Stimulated activated memory B cell treated with anti-CD40 and anti-IgM and Interleukin-4, amounts not matched to agents 10 μg/mL and 1 μg/mL and 100 μg/mL, for 72 hours (primary cell): ENCODE data around the gene MAPK10.
"Not testable (repeated sequence)": the region's sequence is repeated elsewhere in the genome, so short reads cannot be mapped to it uniquely, and the experiment has no call there.

Source experiments
- ATAC-seq: fragments of 150-1000 bp; cut with Tn5 transposase; 2 replicates; pipeline ENCODE4 v1.10.0; 2021
- H3K27ac Mint-ChIP-seq: one replicate; pipeline ENCODE4 v1.8.0; 2022; ENCODE audit warnings: mild to moderate bottlenecking, mixed read lengths
- H3K27me3 Mint-ChIP-seq: one replicate; pipeline ENCODE4 v1.8.0; 2022; ENCODE audit warnings: mixed read lengths
- H3K36me3 Mint-ChIP-seq: one replicate; pipeline ENCODE4 v1.8.0; 2022; ENCODE audit warnings: mixed read lengths
- H3K4me1 Mint-ChIP-seq: one replicate; pipeline ENCODE4 v1.8.0; 2022; ENCODE audit warnings: mixed read lengths
- H3K4me3 Mint-ChIP-seq: one replicate; pipeline ENCODE4 v1.8.0; 2022; ENCODE audit warnings: mild to moderate bottlenecking, moderate library complexity, mixed read lengths
- H3K9me3 Mint-ChIP-seq: one replicate; pipeline ENCODE4 v1.8.0; 2022; ENCODE audit warnings: mixed read lengths

Gene MAPK10

GRCh38 chr4:86221002-86221401 is 138.9 kb downstream of the MAPK10 start:
- Mint-ChIP-seq H3K4me1 (no peaks in the 10 kb centered on the region), H3K4me3 (no peak overlapping the region), H3K27ac (no peak overlapping the region), H3K36me3 (no peaks in the 10 kb centered on the region), H3K27me3 (no peaks in the 10 kb centered on the region), H3K9me3 (no peaks in the 10 kb centered on the region)
- ATAC-seq = no peak

DNA sequence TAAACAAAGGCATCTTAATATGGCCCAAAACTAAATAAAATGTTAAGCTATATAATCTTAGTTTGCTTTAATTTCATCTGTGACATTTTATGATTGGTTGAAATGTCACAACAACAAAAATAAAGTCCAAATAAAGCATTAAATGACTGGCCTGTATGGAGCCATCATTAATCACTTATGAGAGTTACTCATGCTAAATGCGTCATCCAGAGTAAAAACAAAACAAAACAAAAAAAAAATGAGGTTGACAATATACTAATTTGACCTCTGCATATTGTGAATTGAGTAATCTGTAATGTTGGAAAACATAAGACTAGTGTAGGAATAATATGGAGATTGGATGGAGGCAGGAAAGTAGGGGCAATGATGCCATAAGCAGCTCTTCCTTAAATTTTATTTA is 139.7 kb downstream of the MAPK10 start:
- no peaks in the 10 kb centered on the region for H3K36me3 Mint-ChIP-seq
- no peak overlapping the region for H3K4me3 Mint-ChIP-seq
- H3K9me3 Mint-ChIP-seq = no peaks in the 10 kb centered on the region
- ATAC-seq = no peak
- no peaks in the 10 kb centered on the region for H3K27me3 Mint-ChIP-seq
- H3K4me1 Mint-ChIP-seq = no peaks in the 10 kb centered on the region
- H3K27ac Mint-ChIP-seq = no peak overlapping the region

- H3K36me3 Mint-ChIP-seq = no peaks in the 10 kb centered on the region
- no peak overlapping the region for H3K4me3 Mint-ChIP-seq
- peaks cover 3% of the 10 kb centered on the region for H3K9me3 Mint-ChIP-seq
- ATAC-seq = no peak
- H3K27me3 Mint-ChIP-seq = no peaks in the 10 kb centered on the region
- no peak overlapping the region for H3K27ac Mint-ChIP-seq
- no peaks in the 10 kb centered on the region for H3K4me1 Mint-ChIP-seq
These were observed 140.9 kb downstream of the MAPK10 start for GRCh38 chr4:86218746-86219473.

DNA sequence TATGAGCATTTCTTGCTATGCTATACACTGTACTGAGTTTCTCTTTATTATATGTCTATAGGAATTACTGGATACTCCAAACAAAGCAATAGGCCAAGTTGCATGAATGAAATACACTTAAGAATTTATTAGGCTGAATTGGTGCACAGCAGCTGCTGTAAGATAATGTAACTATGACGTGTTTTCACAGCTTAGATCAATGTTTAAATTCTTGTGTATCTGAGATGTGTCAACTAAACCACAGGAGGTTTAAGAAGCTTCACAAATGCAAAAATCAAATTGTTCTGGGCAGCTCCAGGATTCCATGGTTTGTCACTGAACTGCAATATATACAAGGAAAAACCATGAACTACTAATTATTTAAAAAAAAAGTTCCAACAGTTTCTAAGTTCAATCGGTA is 156.7 kb downstream of the MAPK10 start:
- Mint-ChIP-seq H3K4me1 (no peaks in the 10 kb centered on the region), H3K27me3 (no peaks in the 10 kb centered on the region), H3K27ac (no peak overlapping the region), H3K9me3 (no peaks in the 10 kb centered on the region), H3K4me3 (no peak overlapping the region), H3K36me3 (no peaks in the 10 kb centered on the region)
- ATAC-seq = no peak

DNA sequence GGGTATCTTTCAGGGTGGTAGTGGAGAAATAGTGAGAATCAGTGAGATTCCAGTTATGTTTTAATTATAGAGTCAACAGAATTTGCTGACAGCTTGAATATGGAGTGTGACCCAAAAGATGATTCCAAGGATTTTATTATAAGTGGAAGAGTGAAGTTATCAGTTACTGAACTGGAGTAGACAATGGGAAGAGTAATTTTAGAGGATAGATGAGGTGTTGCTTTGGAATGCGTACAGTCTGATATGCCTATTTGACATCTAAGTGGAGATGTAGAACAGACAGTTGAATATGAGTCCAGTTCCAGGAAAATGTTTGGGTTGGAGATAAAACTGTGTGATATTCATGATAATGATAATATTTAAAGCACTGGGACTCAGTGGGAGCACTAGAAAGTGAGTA is 174.2 kb downstream of the MAPK10 start:
- H3K4me1 Mint-ChIP-seq = no peaks in the 10 kb centered on the region
- H3K27ac Mint-ChIP-seq = no peak overlapping the region
- H3K4me3 Mint-ChIP-seq = no peak overlapping the region
- no peaks in the 10 kb centered on the region for H3K27me3 Mint-ChIP-seq
- no peaks in the 10 kb centered on the region for H3K36me3 Mint-ChIP-seq
- ATAC-seq = no peak
- peaks cover 9% of the 10 kb centered on the region for H3K9me3 Mint-ChIP-seq

- no peak for ATAC-seq
- no peaks in the 10 kb centered on the region for H3K27me3 Mint-ChIP-seq
- H3K4me3 Mint-ChIP-seq = no peak overlapping the region
- no peak overlapping the region for H3K27ac Mint-ChIP-seq
- peaks cover 12% of the 10 kb centered on the region for H3K9me3 Mint-ChIP-seq
- H3K36me3 Mint-ChIP-seq = no peaks in the 10 kb centered on the region
- no peaks in the 10 kb centered on the region for H3K4me1 Mint-ChIP-seq
These were observed 175.0 kb downstream of the MAPK10 start for GRCh38 chr4:86184901-86185285.

DNA sequence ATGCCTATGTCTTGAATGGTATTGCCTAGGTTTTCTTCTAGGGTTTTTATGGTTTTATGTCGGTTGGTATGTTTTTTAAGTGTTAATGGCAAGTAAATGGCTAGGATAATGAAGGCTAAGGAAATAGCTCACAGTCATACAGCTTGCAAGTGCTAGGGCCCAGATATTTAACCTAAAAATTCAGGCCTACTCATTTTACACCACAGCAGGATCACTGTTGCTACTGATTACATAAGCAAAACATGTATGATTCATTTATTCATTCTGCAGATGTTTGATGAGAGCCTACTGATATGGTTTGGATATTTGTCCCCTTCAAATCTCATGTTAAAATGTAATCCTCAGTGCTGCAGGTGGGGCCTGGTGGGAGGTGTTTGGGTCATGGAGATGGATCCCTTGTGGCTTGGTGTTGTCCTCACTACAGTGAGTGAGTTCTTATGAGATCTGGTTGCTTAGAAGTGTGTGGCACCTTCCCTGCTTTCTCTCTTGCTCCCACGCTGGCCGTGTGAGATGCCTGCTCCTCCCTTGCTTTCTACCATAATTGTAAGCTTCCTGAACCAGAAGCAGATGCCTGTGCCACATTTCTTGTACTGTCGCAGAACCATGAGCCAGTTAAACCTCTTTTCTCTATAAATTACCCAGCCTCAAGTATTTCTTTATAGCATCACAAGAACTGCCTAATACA is 175.5 kb downstream of the MAPK10 start:
- Mint-ChIP-seq H3K36me3 (no peaks in the 10 kb centered on the region), H3K9me3 (peaks cover 11% of the 10 kb centered on the region), H3K4me3 (no peak overlapping the region), H3K27me3 (no peaks in the 10 kb centered on the region), H3K27ac (no peak overlapping the region), H3K4me1 (no peaks in the 10 kb centered on the region)
- no peak for ATAC-seq

DNA sequence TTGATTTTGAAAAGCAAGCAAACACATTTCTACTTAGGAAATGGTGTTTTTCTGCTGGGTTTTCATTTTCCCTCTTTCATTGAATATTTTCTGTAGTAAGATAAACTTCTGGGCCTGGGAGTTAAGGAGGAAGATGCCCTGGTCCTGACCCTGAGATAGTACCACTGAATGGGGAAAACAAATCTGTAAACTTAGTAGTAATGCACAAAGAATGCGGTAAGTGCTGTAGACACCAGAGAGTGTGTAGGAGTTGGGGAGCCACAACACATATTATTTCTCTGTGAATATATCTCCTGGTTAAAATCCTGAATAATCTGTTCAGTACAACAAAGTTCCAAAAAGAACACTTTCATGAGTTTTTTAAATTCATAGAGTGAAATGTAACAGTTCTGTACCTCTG is 178.3 kb downstream of the MAPK10 start:
- Mint-ChIP-seq H3K4me3 (no peak overlapping the region), H3K4me1 (no peaks in the 10 kb centered on the region), H3K9me3 (peaks cover 6% of the 10 kb centered on the region), H3K27me3 (no peaks in the 10 kb centered on the region), H3K27ac (no peak overlapping the region), H3K36me3 (no peaks in the 10 kb centered on the region)
- no peak for ATAC-seq

- no peak for ATAC-seq
- H3K36me3 Mint-ChIP-seq = no peaks in the 10 kb centered on the region
These were observed 181.6 kb downstream of the MAPK10 start for GRCh38 chr4:86178211-86178610.

GRCh38 chr4:86174506-86174905 is 185.3 kb downstream of the MAPK10 start:
- H3K9me3 Mint-ChIP-seq = peaks cover 2% of the 10 kb centered on the region
- H3K36me3 Mint-ChIP-seq = no peaks in the 10 kb centered on the region
- H3K4me3 Mint-ChIP-seq = no peak overlapping the region
- H3K27me3 Mint-ChIP-seq = no peaks in the 10 kb centered on the region
- ATAC-seq = no peak
- no peak overlapping the region for H3K27ac Mint-ChIP-seq
- no peaks in the 10 kb centered on the region for H3K4me1 Mint-ChIP-seq

More at GRCh38 chr4:86178211-86178610, 181.6 kb downstream of the MAPK10 start:
- Mint-ChIP-seq H3K9me3 (peaks cover 8% of the 10 kb centered on the region), H3K4me1 (no peaks in the 10 kb centered on the region), H3K4me3 (no peak overlapping the region), H3K27ac (no peak overlapping the region), H3K27me3 (no peaks in the 10 kb centered on the region)

DNA sequence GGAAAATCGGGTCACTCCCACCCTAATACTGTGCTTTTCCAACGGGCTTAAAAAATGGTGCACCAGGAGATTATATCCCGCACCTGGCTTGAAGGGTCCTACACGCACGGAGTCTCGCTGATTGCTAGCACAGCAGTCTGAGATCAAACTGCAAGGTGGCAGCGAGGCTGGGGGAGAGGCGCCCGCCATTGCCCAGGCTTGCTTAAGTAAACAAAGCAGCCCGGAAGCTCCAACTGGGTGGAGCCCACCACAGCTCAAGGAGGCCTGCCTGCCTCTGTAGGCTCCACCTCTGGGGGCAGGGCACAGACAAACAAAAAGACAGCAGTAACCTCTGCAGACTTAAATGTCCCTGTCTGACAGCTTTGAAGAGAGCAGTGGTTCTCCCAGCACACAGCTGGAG is 191.5 kb downstream of the MAPK10 start:
- H3K4me1 Mint-ChIP-seq, ATAC-seq, H3K36me3 Mint-ChIP-seq, H3K27ac Mint-ChIP-seq, H3K4me3 Mint-ChIP-seq, H3K9me3 Mint-ChIP-seq: not testable (repeated sequence)
- H3K27me3 Mint-ChIP-seq = peaks cover 10% of the 10 kb centered on the region

DNA sequence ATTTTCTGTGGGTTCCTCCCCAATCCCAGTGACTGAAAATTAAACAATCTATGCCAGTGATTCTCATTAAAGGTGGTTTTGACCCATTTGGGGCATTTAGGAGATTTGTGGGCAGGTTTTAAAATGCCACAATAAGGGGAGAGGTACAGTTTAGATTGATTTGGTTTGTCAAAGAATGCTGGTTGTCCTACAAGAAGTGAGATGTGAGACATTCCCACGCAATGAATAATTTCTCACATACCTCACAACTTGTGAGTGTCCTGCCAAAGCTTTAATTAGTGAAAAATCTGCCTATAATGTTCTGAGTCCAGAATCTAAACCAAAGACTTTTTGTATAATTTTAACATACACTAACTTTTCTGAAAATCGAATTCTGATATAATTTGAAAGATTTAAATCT is 199.4 kb downstream of the MAPK10 start:
- Mint-ChIP-seq H3K36me3 (no peaks in the 10 kb centered on the region), H3K27me3 (no peaks in the 10 kb centered on the region), H3K4me3 (no peak overlapping the region), H3K4me1 (no peaks in the 10 kb centered on the region), H3K27ac (no peak overlapping the region), H3K9me3 (no peaks in the 10 kb centered on the region)
- no peak for ATAC-seq

- no peaks in the 10 kb centered on the region for H3K27me3 Mint-ChIP-seq
- H3K27ac Mint-ChIP-seq = no peak overlapping the region
- ATAC-seq = no peak
- H3K4me1 Mint-ChIP-seq = no peaks in the 10 kb centered on the region
- H3K36me3 Mint-ChIP-seq = no peaks in the 10 kb centered on the region
- H3K4me3 Mint-ChIP-seq = no peak overlapping the region
- H3K9me3 Mint-ChIP-seq = no peaks in the 10 kb centered on the region
These were observed 200.6 kb downstream of the MAPK10 start for GRCh38 chr4:86159216-86159615.

DNA sequence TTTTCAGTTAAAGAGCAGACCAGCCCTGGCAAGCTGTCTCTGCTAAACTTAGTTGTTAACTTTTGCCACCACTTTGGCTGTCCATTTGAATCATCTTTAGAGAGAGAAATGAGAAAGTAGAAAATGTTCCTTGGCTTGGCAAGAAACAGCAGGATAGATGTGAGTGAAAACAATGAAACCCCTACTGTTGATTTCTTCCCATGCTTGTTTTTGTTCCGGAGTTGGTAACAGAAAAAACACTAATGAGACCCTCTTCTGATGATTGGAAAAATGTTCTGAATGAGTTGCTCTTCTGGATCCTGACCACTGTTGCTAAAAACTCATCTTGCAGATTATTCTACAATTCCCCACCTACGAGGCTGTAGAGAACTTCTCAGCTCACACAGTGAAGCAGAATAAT is 203.3 kb downstream of the MAPK10 start:
- Mint-ChIP-seq H3K4me3 (no peak overlapping the region), H3K9me3 (no peaks in the 10 kb centered on the region), H3K4me1 (no peaks in the 10 kb centered on the region), H3K27me3 (no peaks in the 10 kb centered on the region), H3K27ac (no peak overlapping the region), H3K36me3 (no peaks in the 10 kb centered on the region)
- no peak for ATAC-seq

DNA sequence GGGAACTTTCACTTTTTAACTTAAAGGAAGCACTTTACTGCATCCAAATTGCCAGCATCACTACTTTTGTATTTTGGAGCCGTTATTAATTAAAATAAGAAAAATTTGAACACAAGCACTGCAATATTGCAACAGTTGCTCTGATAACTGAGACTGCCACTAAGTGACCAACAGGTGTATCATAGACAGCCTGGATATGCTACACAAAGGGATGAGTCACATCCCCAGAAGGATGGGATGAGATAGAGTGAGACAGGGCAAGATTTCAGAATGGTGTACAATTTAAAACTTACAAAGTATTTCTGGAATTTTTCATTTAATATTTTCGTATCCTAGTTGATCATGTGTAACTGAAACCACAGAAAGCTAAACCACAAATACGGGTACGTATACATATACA is 204.1 kb downstream of the MAPK10 start:
- no peaks in the 10 kb centered on the region for H3K36me3 Mint-ChIP-seq
- H3K9me3 Mint-ChIP-seq = no peaks in the 10 kb centered on the region
- no peak overlapping the region for H3K27ac Mint-ChIP-seq
- no peaks in the 10 kb centered on the region for H3K27me3 Mint-ChIP-seq
- ATAC-seq = no peak
- H3K4me3 Mint-ChIP-seq = no peak overlapping the region
- H3K4me1 Mint-ChIP-seq = no peaks in the 10 kb centered on the region

DNA sequence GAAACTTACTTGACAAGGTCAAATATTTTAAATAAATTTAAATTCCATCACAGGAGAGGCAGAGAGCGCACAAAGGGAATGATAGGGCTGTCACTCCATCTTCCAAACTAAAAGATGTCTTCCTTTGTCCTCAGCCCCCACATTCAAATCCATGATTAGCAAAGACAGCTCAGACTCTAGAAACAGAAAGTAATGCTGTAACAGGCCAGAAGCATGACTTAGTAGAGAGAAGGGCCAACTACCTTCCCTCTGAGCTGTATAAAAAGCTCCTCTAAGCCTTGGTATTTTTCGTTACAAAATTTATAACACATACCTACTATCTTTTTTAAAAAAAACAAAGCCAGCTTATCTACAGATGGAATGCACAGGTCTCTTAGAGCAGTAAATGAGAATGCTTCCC is 207.4 kb downstream of the MAPK10 start:
- no peaks in the 10 kb centered on the region for H3K36me3 Mint-ChIP-seq
- H3K9me3 Mint-ChIP-seq = no peaks in the 10 kb centered on the region
- H3K27me3 Mint-ChIP-seq = no peaks in the 10 kb centered on the region
- H3K27ac Mint-ChIP-seq = no peak overlapping the region
- no peaks in the 10 kb centered on the region for H3K4me1 Mint-ChIP-seq
- no peak for ATAC-seq
- no peak overlapping the region for H3K4me3 Mint-ChIP-seq
